Kidney (tissue), 14 donors: ENCODE measurements around the gene MDM1. TPM values are rescaled to one million over a fixed set of nuclear protein-coding genes. Genes with fewer than 3 reads are reported as not detected.

Experiments used
- DNase-seq, 5 donors: peaks; one replicate each; pipeline ENCODE4 v3.0.0-alpha.2; 2013 to 2020
- FAIRE-seq: peaks from 2 replicates; lab custom pipeline; 2012; peaks lifted over from hg19 to GRCh38; lab: Jason Lieb, UNC
- H3K27ac ChIP-seq, 2 donors: one replicate each; pipeline ENCODE4 v1.7.0; 2013; ENCODE audit warnings: low read depth in 2 of 2, low read length in 2 of 2, inconsistent platforms in 1 of 2
- H3K27me3 ChIP-seq: one replicate; pipeline ENCODE4 v1.7.1; 2013; ENCODE audit warnings: low read length, inconsistent platforms; ENCODE audit not compliant: control insufficient read depth, insufficient read depth
- H3K36me3 ChIP-seq, 3 donors: one replicate each; pipeline versions ENCODE4 v1.7.0 to v1.7.1; 2013; ENCODE audit warnings: low read length in 3 of 3, control low read depth in 1 of 3, inconsistent platforms in 1 of 3; ENCODE audit not compliant: insufficient read depth in 3 of 3, control insufficient read depth in 2 of 3
- H3K4me1 ChIP-seq, 3 donors: one replicate each; pipeline versions ENCODE4 v1.7.0 to v1.7.1; 2013; ENCODE audit warnings: low read length in 3 of 3, inconsistent platforms in 1 of 3, low read depth in 1 of 3; ENCODE audit not compliant: control insufficient read depth in 2 of 3, insufficient read depth in 2 of 3
- H3K4me3 ChIP-seq, 3 donors: one replicate each; pipeline versions ENCODE4 v1.7.0 to v1.8.1; 2013; ENCODE audit warnings: low read length in 3 of 3, control low read depth in 1 of 3, inconsistent platforms in 1 of 3
- H3K9ac ChIP-seq, 3 donors: one replicate each; pipeline versions ENCODE4 v1.7.0 to v1.7.1; 2013; ENCODE audit warnings: low read length in 3 of 3, control low read depth in 1 of 3, inconsistent platforms in 1 of 3
- H3K9me3 ChIP-seq, 3 donors: one replicate each; pipeline versions ENCODE4 v1.7.0 to v1.7.1; 2013; ENCODE audit warnings: low read length in 3 of 3, control low read depth in 1 of 3, inconsistent platforms in 1 of 3; ENCODE audit not compliant: control insufficient read depth in 2 of 3, insufficient read depth in 1 of 3
- intact Hi-C: fragments of 100-400 bp; cut with DNase I; formaldehyde crosslinking; loops from one replicate; pipeline ENCODE4 v1.11.1; 2022
- polyA plus RNA-seq: library from polyadenylated mRNA; stranded (reverse); fragments of 350-450 nt; fragmentation: Illumina TruSeq; extraction: RNeasy Lipid Tissue Mini Kit (QIAGEN cat#74804); gene quantifications from one replicate; pipeline ENCODE4 v1.2.3, GENCODE V29; 2014; ENCODE audit warnings: low read depth, low replicate concordance; ENCODE audit not compliant: insufficient read depth
- total RNA-seq: library from RNA; stranded (reverse); fragmentation: NEBNext Ultra II Directional; extraction: Animal tissue kit (Norgen Biotek cat#: 25700); gene quantifications from one replicate; pipeline ENCODE4 v1.2.1, GENCODE V29; 2021
- TF ChIP-seq, protein P1 (sequence below): IDR thresholded peaks from 3 replicates; pipeline ENCODE4 v1.5.1; 2012; ENCODE audit warnings: mild to moderate bottlenecking, moderate library complexity, borderline replicate concordance; ENCODE audit not compliant: insufficient read depth; ENCODE audit errors: extremely low read depth
- donor health status: control.
- donor health status: control.
- donor health status: control.
- donor health status: control.
- donor health status: control.
- donor health status: DM: yes; HTN: yes; CAD: no.
- donor health status: Normal renal cell carcinoma (clear cell type).

MDM1 gene
- total and polyA plus RNA-seq, 2 donors from 2014 or later: 8.9 to 14.1 TPM

DNA sequence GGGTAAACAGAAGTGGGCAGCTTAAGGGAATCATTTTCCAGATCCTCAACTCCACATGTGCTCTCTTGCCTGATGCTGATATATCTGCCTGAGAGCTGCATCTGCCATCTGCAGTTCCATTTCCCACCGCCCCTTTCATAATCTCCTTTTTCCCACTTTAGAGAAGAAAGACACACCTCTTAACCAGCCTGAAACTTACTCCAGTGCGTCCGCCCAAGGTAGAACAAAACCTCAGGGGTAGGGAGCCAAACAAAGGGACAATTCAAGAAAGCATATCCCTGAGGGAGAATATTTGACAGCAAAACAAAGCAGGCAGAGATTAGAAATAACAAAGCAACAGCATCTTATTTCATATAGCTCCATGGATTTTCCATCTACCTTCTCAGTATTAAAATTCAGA is 4.3 kb downstream of the MDM1 start:
- DNase-seq: no peak
- TF ChIP-seq, protein P1, sequence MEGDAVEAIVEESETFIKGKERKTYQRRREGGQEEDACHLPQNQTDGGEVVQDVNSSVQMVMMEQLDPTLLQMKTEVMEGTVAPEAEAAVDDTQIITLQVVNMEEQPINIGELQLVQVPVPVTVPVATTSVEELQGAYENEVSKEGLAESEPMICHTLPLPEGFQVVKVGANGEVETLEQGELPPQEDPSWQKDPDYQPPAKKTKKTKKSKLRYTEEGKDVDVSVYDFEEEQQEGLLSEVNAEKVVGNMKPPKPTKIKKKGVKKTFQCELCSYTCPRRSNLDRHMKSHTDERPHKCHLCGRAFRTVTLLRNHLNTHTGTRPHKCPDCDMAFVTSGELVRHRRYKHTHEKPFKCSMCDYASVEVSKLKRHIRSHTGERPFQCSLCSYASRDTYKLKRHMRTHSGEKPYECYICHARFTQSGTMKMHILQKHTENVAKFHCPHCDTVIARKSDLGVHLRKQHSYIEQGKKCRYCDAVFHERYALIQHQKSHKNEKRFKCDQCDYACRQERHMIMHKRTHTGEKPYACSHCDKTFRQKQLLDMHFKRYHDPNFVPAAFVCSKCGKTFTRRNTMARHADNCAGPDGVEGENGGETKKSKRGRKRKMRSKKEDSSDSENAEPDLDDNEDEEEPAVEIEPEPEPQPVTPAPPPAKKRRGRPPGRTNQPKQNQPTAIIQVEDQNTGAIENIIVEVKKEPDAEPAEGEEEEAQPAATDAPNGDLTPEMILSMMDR: no peak
- H3K36me3 ChIP-seq: peaks cover 0 to 3% (median 0%) of the 10 kb centered on the region in 3 donors
- FAIRE-seq: no peak
- H3K27me3 ChIP-seq: no peaks in the 10 kb centered on the region
- H3K9ac ChIP-seq: no peak overlapping the region
- no peaks in the 10 kb centered on the region for H3K9me3 ChIP-seq
- intact Hi-C loops: no loop called here
- H3K4me1 ChIP-seq: peaks cover 3 to 7% (median 3%) of the 10 kb centered on the region in 3 donors
- H3K27ac ChIP-seq: no peak overlapping the region
- no peak overlapping the region for H3K4me3 ChIP-seq

DNA sequence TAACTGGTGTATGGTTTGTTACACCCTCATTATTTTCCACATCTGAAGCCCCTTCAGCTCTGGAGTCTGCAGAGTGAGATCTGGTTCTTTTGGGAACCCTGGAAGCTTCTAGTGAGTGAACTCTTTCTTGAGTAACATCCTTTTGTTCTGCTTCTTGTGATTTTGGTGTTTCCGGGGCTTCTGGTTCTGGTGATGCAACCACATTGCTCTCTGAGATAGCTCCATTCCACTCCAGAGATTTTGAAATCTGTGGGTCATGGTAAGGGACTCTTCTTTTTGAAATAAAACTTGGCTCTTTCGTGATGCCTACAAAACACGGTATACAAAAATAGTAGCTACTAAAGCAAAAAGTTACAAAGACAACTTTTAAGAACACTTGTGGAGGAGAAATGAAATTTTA is 5.4 kb downstream of the MDM1 start:
- Histone ChIP-seq H3K4me3 (no peak overlapping the region), H3K4me1 (peaks cover 3 to 7% (median 3%) of the 10 kb centered on the region in 3 donors), H3K27ac (no peak overlapping the region), H3K9ac (no peak overlapping the region), H3K27me3 (no peaks in the 10 kb centered on the region), H3K9me3 (no peaks in the 10 kb centered on the region), H3K36me3 (peaks cover 0 to 3% (median 0%) of the 10 kb centered on the region in 3 donors)
- DNase-seq: no peak
- FAIRE-seq: no peak
- intact Hi-C loops: no loop called here
- TF ChIP-seq, protein P1: no peak

DNA sequence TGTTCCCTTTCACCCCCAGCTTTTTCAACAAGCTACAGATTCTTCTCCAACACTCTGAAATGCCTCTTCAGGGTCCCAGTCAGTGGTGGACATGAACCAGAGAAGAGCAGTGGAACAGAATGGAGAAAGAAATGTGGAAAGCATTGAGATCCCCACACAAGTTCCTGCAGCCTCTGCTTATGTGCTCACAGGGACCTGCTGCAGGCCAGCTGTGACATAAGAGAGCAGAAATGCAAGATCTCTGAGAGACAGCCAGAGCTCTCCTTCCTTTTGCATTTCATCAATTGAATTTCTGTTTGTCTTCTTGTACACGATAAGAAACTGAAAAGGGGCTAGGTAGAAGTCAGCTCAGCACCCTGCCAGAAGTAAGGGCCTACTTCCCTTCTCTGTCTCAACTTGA is 6.2 kb downstream of the MDM1 start:
- no peaks in the 10 kb centered on the region for H3K27me3 ChIP-seq
- no peaks in the 10 kb centered on the region for H3K9me3 ChIP-seq
- peaks cover 0 to 3% (median 0%) of the 10 kb centered on the region in 3 donors for H3K36me3 ChIP-seq
- H3K27ac ChIP-seq: no peak overlapping the region
- no peak overlapping the region for H3K9ac ChIP-seq
- TF ChIP-seq, protein P1: no peak
- FAIRE-seq (no peak), DNase-seq (no peak)
- intact Hi-C loops: no loop called here
- no peak overlapping the region for H3K4me3 ChIP-seq
- H3K4me1 ChIP-seq: peaks cover 0 to 2% (median 0%) of the 10 kb centered on the region in 3 donors

DNA sequence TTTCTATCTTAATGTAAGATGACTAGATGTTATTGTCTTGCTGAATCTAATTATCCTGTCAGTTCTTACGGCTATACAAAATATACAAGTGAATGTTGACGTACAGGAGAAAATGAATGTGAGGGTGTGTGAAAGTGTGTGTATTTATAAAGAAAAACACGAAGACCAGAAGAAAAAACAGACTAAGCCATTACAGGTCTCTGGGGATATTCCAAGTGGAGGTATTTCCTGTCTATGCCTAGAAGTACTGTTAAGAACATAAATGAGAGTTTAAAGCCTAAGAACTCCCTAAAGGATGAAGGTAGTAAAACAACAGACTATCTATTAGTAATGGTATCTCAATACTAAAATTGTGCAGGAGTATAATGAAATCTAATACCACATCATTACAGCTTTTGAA is 7.6 kb downstream of the MDM1 start:
- DNase-seq: no peak
- TF ChIP-seq, protein P1: no peak
- no peak overlapping the region for H3K27ac ChIP-seq
- H3K36me3 ChIP-seq: peaks cover 0 to 3% (median 0%) of the 10 kb centered on the region in 3 donors
- no peak overlapping the region for H3K9ac ChIP-seq
- no peak for FAIRE-seq
- no peaks in the 10 kb centered on the region for H3K27me3 ChIP-seq
- H3K9me3 ChIP-seq: no peaks in the 10 kb centered on the region
- H3K4me3 ChIP-seq: no peak overlapping the region
- peaks cover 0 to 2% (median 0%) of the 10 kb centered on the region in 3 donors for H3K4me1 ChIP-seq
- intact Hi-C loops: no loop called here
